Middle frontal gyrus (tissue), 1 donor: ENCODE results near the gene TCF3.
"Not testable (repeated sequence)": the region's sequence is repeated elsewhere in the genome, so short reads cannot be mapped to it uniquely, and the experiment has no call there.

ENCODE experiments used
- DNase-seq: peaks from one replicate; pipeline ENCODE4 v3.0.0-alpha.2; 2015; ENCODE audit warnings: low spot score; ENCODE audit errors: extremely low spot score

TCF3 gene

GRCh38 chr19:1652471-1653299 lies at the start of gene TCF3:
Gene TCF3, minus strand, starts transcription at chr19:1652615. Its CDS starts 2,367 bp downstream, at chr19:1650248.
- DNase-seq: peak; percentile 98

GRCh38 chr19:1700733-1701663 lies 48.6 kb upstream of the TCF3 start:
- no peak for DNase-seq

DNA sequence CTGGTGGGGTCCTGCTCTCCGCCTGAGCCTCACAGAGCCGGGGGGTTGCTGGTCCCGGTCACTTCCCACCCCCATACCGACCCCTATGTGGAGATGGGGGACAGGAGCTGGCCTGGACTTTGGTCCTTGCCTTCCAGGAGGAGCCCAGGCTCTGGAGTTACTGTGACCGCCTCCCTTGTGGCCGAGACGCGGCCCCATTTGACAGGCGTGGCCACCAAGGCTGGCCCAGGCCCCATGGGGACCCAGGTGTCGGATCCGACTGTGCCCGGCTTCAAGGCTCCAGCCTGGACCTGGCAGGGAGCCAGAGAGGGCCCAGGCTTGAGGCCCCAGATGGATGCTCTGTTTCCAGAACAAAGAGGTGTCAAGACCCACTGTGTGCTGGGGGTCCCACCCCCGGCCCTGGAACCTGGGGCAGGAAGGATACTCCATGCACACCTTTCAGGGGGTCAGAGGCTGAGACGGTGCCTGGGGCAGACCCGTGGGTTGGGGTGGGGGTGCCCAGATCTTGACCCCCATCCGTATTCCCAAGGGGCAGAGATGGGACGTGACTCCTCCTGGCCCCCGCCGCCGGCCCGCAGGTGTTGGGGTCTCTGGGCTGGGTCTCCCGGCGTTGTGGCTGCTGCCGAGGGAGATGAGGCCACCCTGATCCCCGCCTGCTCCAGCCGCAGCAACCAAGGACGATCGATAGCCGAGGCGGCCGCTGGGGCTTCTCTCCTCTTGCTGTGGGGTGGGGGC lies 47.8 kb upstream of the TCF3 start:
- no peak for DNase-seq

DNA sequence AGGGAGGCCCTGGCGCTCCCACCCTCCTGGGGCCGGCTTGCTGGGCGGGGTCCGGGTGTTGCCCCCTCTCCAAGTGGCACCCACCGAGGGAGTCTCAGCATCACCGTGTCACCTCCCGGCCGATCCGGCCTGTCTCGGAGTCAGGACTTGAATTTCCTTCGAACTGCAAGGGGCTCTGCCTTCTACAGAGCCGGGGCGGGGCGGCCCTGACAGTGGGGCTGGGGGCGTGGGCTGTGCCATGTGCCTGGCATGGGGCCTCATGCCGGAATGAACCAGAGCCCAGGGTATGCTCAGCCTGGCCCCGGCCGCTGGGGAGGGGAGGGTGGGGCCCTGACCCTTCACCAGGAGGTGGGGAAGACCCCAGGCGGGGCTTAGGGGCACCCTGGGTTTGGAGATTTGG lies 47.0 kb upstream of the TCF3 start:
- DNase-seq: no peak

- no peak for DNase-seq
Observed at GRCh38 chr19:1698636-1699035, 46.2 kb upstream of the TCF3 start.

- not testable (repeated sequence) for DNase-seq
Observed at GRCh38 chr19:1695481-1695880, 43.1 kb upstream of the TCF3 start.

DNA sequence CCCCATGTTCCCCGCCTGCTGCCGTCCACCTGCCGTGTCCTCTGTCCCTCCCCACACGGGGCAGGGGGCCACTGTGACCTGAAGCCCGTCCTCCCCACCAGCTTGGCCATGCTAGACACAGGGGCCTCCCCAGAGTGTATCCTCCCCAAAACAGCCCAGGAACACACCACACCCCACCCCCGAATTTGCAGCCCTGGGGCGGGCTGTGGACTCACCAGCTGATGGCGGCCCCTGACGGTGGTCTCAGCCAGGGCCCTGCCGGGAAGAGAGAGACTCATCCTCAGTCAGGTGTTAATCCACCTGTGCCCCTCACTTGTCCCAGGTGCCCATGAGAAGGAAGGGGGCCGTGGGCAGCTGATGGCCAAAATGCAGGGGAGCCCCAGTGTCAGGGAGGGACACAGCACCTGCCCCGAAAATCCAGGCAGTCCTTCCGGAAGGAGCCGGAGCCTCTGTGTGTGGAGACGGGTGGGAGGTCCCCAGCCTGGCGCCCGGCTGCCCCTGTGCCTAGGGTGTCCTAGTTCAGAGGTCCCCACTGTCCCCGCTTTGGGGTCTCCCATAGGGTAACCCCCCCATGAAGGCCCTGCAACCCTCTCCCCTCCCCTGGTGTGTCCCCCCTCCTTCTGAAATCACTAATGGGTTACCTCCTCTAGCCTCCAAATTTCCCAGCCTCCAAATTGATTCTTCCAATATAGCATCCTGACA lies 39.3 kb upstream of the TCF3 start:
- no peak for DNase-seq

DNA sequence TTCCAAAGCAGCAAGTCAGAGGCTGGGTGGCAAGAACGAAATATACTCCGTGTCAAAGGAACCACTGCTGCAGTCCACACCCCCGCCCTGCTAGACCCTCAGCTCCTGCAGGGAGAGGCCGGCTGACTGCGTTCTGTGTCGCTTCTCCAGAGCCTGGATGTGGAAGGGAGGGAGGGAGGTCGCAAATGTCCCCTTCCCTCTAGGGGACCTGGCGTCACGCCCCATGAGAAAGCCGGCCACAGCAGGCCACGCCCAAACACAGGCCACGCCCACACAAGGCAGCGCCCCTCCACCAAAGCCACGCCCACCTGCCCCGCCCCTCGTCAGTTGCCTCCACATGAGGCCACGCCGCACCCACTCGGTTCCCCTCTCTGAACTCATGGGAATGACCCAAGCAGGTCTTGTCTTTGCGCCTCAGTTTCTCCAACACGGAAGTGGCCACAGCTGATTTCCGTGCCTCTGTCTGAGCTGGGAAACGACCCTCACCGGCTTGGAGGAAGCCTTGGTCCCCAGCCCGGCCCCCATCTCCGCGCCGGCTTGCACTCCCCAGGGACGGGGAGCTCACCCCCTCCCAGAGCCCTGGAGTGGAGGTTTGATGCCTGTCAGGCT lies 38.4 kb upstream of the TCF3 start:
- no peak for DNase-seq

- DNase-seq: not testable (repeated sequence)
Observed at GRCh38 chr19:1685785-1686184, 33.4 kb upstream of the TCF3 start.

- DNase-seq: no peak
Observed at GRCh38 chr19:1685046-1685445, 32.6 kb upstream of the TCF3 start.

DNA sequence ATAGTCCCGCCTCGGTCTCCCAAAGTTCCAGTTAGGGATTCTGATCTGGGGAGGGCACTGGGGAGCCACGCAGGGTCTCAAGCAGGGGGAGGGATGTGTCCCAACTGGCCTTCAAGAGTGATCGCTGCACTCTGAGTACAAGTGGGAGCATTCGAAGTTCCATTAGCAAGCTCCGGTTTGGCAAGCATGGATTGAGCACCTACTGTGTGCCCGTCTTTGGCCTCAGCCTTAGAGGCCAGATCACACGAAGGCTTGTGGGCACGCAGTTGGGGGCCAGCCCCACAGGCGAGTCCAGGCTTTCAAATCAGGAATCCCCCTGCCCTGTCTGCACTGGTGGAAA lies 32.1 kb upstream of the TCF3 start:
- no peak for DNase-seq

DNA sequence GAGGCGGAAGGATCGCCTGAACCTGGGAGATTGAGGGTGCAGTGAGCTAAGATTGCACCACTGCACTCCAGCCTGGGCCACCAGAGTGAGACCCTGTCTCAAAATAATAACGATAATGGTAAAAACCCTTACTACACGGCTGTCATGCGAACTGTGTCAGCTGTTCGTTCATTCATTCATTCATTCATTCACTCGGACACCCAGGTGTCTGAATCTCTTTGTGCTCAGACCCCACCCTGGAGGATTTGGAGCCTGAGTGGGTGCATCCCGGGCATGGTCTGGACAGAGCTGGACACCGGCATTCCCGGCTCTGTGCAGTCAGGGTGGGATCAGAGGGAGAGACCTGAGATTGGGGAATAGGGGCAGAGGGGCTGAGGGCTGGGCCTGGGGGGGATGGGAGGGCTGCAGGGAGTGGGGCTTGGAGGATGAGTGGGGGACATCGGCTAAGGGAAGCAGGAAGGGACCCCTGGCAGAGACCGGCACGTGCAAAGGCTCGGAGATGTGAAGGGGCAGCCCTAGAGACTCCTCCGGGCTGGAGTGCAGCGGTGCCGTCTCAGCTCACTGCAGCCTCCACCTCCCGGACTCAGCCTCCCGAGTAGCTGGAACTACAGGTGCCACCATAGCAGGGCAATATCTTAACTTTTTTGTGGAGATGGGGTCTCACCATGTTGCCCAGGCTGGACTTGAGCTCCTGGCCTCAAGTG lies 31.6 kb upstream of the TCF3 start:
- DNase-seq: no peak

DNA sequence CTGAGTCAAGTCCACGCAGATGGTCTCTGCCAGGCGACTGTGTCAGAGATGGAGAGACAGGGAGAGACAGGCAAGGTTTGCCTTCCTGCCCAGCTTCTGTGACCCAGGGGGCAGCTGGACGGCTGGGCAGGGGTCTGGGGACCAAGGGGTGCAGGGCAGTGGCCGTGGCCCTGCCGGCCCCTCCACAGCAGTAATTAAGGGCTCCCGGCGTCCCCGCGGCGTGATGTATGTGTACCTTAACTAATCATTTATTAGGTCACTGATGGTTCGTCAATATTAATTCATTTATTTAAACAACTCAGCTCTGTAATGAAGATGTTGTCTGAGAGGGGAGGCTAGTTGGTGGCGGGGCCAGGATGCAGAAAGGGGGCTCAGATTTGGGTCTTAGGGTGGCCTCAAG lies 28.6 kb upstream of the TCF3 start:
- no peak for DNase-seq

DNA sequence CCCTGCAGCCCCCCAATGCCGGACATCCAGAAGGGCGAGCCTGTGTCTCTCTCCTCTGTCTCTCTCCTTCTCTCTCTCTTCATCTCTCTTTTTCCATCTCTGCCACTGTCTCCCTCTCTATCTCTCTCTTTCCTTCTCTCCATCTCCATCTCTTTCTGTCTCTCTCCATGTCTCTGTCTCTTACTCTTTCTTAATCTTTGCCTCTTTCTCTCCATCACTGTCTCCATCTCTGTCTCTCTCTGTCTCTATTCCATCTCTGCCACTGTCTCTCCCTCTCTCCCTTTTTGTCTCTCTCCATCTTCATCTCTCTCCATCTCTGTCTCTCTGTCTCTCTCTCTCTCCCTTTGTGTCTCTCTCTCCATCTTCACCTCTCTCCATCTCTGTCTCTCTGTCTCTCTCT lies 25.7 kb upstream of the TCF3 start:
- DNase-seq: no peak

GRCh38 chr19:1676351-1677266 lies 24.2 kb upstream of the TCF3 start:
- no peak for DNase-seq

- DNase-seq: no peak
Observed at GRCh38 chr19:1675633-1676350, 23.4 kb upstream of the TCF3 start.

DNA sequence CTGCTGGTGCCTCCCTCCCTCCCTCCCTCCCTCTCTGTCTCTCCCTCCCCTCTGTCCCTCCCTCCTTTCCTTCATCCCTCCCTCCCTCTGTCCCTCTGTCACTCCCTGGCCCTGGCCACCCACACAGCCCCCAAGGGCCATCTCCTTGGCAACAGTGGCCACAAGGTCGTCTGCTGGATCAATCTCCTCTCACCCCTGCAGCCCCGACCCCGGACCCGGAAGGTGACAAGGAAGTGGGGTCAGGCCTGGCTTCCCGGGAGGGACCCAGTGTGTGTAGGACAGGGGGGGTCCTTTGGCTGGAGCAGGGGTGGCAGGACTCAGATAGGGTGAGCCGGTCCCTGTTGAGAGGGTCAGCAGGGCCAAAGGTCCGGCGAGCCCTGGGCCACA lies 21.9 kb upstream of the TCF3 start:
- no peak for DNase-seq

GRCh38 chr19:1673645-1674292 lies 21.4 kb upstream of the TCF3 start:
- no peak for DNase-seq
